Bronchus fibroblast of lung (primary cell): ENCODE data around the gene KLF12. TPM values are rescaled to one million over a fixed set of nuclear protein-coding genes. Genes with fewer than 3 reads are reported as not detected.

Experiments used
- total RNA-seq: library from RNA; depleted of rRNA; stranded (reverse); fragments of >200 nt; gene quantifications from 2 replicates; pipeline ENCODE4 v1.2.3, GENCODE V29; 2015

The KLF12 gene
- 5.2 and 6.7 TPM in 2 replicates for total RNA-seq

GRCh38 chr13:74134221-74134776 is at the start of gene KLF12:
Gene KLF12, minus strand, starts transcription at chr13:74134404.

